ENCODE data around the gene FGF3. TPM values are rescaled to one million over a fixed set of nuclear protein-coding genes. Genes with fewer than 3 reads are reported as not detected.

Gene FGF3
- total and polyA plus RNA-seq, 10 of the 15 experiments (the other 5 are each of a cell fraction or from before 2014, with no cell fraction given), result not detected

- Histone ChIP-seq H3K9me3 (replicated peaks; ENCODE audit: control insufficient read depth, insufficient read depth, low read length) (no peaks in the 10 kb centered on the region), H3K27me3 (replicated peaks in 1 of 2; ENCODE audit: control insufficient read depth in 2 of 2, insufficient read depth in 2 of 2, low read length in 1 of 2) (no peaks in the 10 kb centered on the region), H2AFZ (ENCODE audit: control insufficient read depth, low read depth, low read length) (no peak overlapping the region), H3K79me2 (ENCODE audit: control insufficient read depth, insufficient read depth, low read length) (no peaks in the 10 kb centered on the region), H4K20me1 (ENCODE audit: control insufficient read depth, insufficient read depth) (no peaks in the 10 kb centered on the region; the same call in 1 of the 2 replicates), H3K4me1 (ENCODE audit: control insufficient read depth, insufficient read depth, low read length) (no peaks in the 10 kb centered on the region), H3K9ac (ENCODE audit: control insufficient read depth, insufficient read depth, low read length) (no peak overlapping the region), H3K4me2 (ENCODE audit: control insufficient read depth, insufficient read depth) (no peak overlapping the region), H3K36me3 (ENCODE audit: control insufficient read depth in 2 of 2, insufficient read depth in 2 of 2, low read length in 1 of 2) (no peaks in the 10 kb centered on the region), H3K27ac (ENCODE audit: control insufficient read depth, insufficient read depth) (no peak overlapping the region), H3K4me3 (no peak overlapping the region)
- ChIA-PET RAD21 (ENCODE audit: unreplicated experiment) (no interaction called here), SMC1A (ENCODE audit: uncharacterized antibody, unreplicated experiment) (interaction anchor here (0.7 kb wide), 1 partner anchor 67 kb away, joined by 3 read pairs; no protein-coding TSS in a partner anchor), CTCF (no interaction called here), POLR2A (no interaction called here)
- intact Hi-C loops (cut with micrococcal nuclease; ENCODE audit: unreplicated experiment), result no loop called here
- DNase-seq (ENCODE audit: low read depth, low spot score), result no peak
- no peak for TF ChIP-seq SRF (IDR thresholded peaks at IDR 0.05; ENCODE audit: low read depth in 2 of 2, low read length in 2 of 2)
- no peak for TF ChIP-seq ZNF207 (IDR thresholded peaks at IDR 0.05; ENCODE audit: borderline replicate concordance)
- WGBS (ENCODE audit: insufficient coverage, insufficient replicate concordance, low lambda C conversion rate, missing lambda C conversion rate), result 0% methylated on average over 4 of the region's 4 CpGs
- no TSS peak for BruUV-seq (replicated peaks)
- in situ Hi-C loops (cut with MboI), result no loop called here
- ATAC-seq, result no peak
- no peak for FAIRE-seq
These were observed 58.9 kb downstream of the FGF3 start for GRCh38 chr11:69760319-69760718.

Other genes with a start within 250 kb of the FGF3 start
- 0.23 and 0.54 TPM in 2 replicates for gene CCND1, start 178.3 kb downstream of the FGF3 start, total RNA-seq (2014; rRNA removed)
- 0.09 and 0.28 TPM in 2 replicates for gene CCND1, start 178.3 kb downstream of the FGF3 start, total RNA-seq (2014; rRNA removed; fragmentation: Illumina TruSeq; extraction: Trizol)
- 1.5 and 2.6 TPM in 2 replicates for gene CCND1, start 178.3 kb downstream of the FGF3 start, total RNA-seq (2021)
- 3.8 and 6.6 TPM in 2 replicates for gene CCND1, start 178.3 kb downstream of the FGF3 start, polyA plus RNA-seq (2011; rRNA removed)
- 0.03 and 0.43 TPM in 2 replicates for gene CCND1, start 178.3 kb downstream of the FGF3 start, polyA plus RNA-seq (2014; fragmentation: Illumina TruSeq; extraction: Trizol)
- gene CCND1, start 178.3 kb downstream of the FGF3 start, polyA plus RNA-seq (2014; fragmentation: Nextera tagmentation; extraction: Ambion mirVana), result not detected
- 0.09 and 0.17 TPM in 2 replicates for gene CCND1, start 178.3 kb downstream of the FGF3 start, polyA plus RNA-seq (2014; rRNA removed)
- gene CCND1, start 178.3 kb downstream of the FGF3 start, polyA plus RNA-seq (2016; fragmentation: Nextera tagmentation; extraction: Ambion mirVana), result 1 to 10 TPM in 1 of 2 experiments, under 1 TPM in 1; 0.75 to 1.2 TPM
- 14.2 and 19.8 TPM in 2 replicates for gene LTO1, start 144.1 kb downstream of the FGF3 start, total RNA-seq (2014; rRNA removed)
- gene LTO1, start 144.1 kb downstream of the FGF3 start, total RNA-seq (2014; rRNA removed; fragmentation: Illumina TruSeq; extraction: Trizol), result 12.4 and 12.5 TPM in 2 replicates
- 15.2 and 17.4 TPM in 2 replicates for gene LTO1, start 144.1 kb downstream of the FGF3 start, total RNA-seq (2021)
- gene LTO1, start 144.1 kb downstream of the FGF3 start, polyA plus RNA-seq (2011; rRNA removed), result 15.6 and 16.8 TPM in 2 replicates
- 14.7 and 23.4 TPM in 2 replicates for gene LTO1, start 144.1 kb downstream of the FGF3 start, polyA plus RNA-seq (2014; fragmentation: Illumina TruSeq; extraction: Trizol)
- gene LTO1, start 144.1 kb downstream of the FGF3 start, polyA plus RNA-seq (2014; fragmentation: Nextera tagmentation; extraction: Ambion mirVana), result 1 to 10 TPM; 2.6 to 5.4 TPM
- 25.8 and 27.5 TPM in 2 replicates for gene LTO1, start 144.1 kb downstream of the FGF3 start, polyA plus RNA-seq (2014; rRNA removed)
- gene LTO1, start 144.1 kb downstream of the FGF3 start, polyA plus RNA-seq (2016; fragmentation: Nextera tagmentation; extraction: Ambion mirVana), result 10 to 100 TPM; 11.7 to 17.5 TPM
- gene FGF19, start 115.4 kb downstream of the FGF3 start, total RNA-seq (2014; rRNA removed), result not detected in 2 replicates
- gene FGF19, start 115.4 kb downstream of the FGF3 start, total RNA-seq (2014; rRNA removed; fragmentation: Illumina TruSeq; extraction: Trizol), result not detected in 2 replicates
- gene FGF19, start 115.4 kb downstream of the FGF3 start, total RNA-seq (2021), result 0.08 TPM in 1 of 2 replicates, not detected in the other
- not detected in 2 replicates for gene FGF19, start 115.4 kb downstream of the FGF3 start, polyA plus RNA-seq (2011; rRNA removed)
- not detected in 2 replicates for gene FGF19, start 115.4 kb downstream of the FGF3 start, polyA plus RNA-seq (2014; fragmentation: Illumina TruSeq; extraction: Trizol)
- not detected for gene FGF19, start 115.4 kb downstream of the FGF3 start, polyA plus RNA-seq (2014; fragmentation: Nextera tagmentation; extraction: Ambion mirVana)
- not detected in 2 replicates for gene FGF19, start 115.4 kb downstream of the FGF3 start, polyA plus RNA-seq (2014; rRNA removed)
- gene FGF19, start 115.4 kb downstream of the FGF3 start, polyA plus RNA-seq (2016; fragmentation: Nextera tagmentation; extraction: Ambion mirVana), result not detected
- not detected in 2 replicates for gene FGF4, start 44.1 kb downstream of the FGF3 start, total RNA-seq (2014; rRNA removed)
- gene FGF4, start 44.1 kb downstream of the FGF3 start, total RNA-seq (2014; rRNA removed; fragmentation: Illumina TruSeq; extraction: Trizol), result not detected in 2 replicates
- not detected in 2 replicates for gene FGF4, start 44.1 kb downstream of the FGF3 start, total RNA-seq (2021)
- gene FGF4, start 44.1 kb downstream of the FGF3 start, polyA plus RNA-seq (2011; rRNA removed), result not detected in 2 replicates
- gene FGF4, start 44.1 kb downstream of the FGF3 start, polyA plus RNA-seq (2014; fragmentation: Illumina TruSeq; extraction: Trizol), result not detected in 2 replicates
- gene FGF4, start 44.1 kb downstream of the FGF3 start, polyA plus RNA-seq (2014; fragmentation: Nextera tagmentation; extraction: Ambion mirVana), result not detected
- not detected in 2 replicates for gene FGF4, start 44.1 kb downstream of the FGF3 start, polyA plus RNA-seq (2014; rRNA removed)
- not detected for gene FGF4, start 44.1 kb downstream of the FGF3 start, polyA plus RNA-seq (2016; fragmentation: Nextera tagmentation; extraction: Ambion mirVana)